Thyroid gland (tissue), 4 donors: Measurements from ENCODE around the gene ARHGAP35.

ENCODE experiments used
- POLR2A ChIP-seq, 2 donors: fragments of 450-650 bp; IDR thresholded peaks; one replicate each; pipeline ENCODE4 v1.6.1; 2017; ENCODE audit warnings: antibody characterized with exemption in 2 of 2, mild to moderate bottlenecking in 2 of 2, moderate library complexity in 1 of 2
- TF ChIP-seq, protein P1 (sequence below), 6 experiments: fragments of 200-600 bp in 3 of 6; fragments of 450-650 bp in 3 of 6; sonication (generic) in 3 of 6; IDR thresholded peaks; one replicate each; pipeline ENCODE4 v1.5.1; 2016 to 2019; ENCODE audit warnings: antibody characterized with exemption in 6 of 6, mild to moderate bottlenecking in 2 of 6, inconsistent platforms in 1 of 6, moderate library complexity in 1 of 6

DNA sequence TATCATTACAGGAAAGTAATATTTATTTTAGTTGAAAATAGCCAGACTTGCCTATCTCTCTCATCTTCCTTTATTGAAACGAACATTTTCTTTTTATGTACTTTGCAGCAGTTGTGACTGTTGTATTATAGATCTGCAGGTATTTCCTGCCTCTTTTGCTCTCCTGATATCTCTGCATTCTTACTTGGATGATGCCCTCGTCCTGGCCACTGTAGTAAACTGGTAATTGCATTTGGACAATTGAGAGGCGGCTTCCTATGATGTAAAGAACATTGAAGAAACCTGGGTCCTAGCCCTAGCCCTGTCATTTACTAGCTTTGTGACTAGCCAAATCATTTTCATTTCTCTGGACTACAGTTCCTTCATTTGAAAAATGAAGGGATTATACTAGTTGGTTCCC, 6.4 kb downstream of the ARHGAP35 start:
- TF ChIP-seq, protein P1, sequence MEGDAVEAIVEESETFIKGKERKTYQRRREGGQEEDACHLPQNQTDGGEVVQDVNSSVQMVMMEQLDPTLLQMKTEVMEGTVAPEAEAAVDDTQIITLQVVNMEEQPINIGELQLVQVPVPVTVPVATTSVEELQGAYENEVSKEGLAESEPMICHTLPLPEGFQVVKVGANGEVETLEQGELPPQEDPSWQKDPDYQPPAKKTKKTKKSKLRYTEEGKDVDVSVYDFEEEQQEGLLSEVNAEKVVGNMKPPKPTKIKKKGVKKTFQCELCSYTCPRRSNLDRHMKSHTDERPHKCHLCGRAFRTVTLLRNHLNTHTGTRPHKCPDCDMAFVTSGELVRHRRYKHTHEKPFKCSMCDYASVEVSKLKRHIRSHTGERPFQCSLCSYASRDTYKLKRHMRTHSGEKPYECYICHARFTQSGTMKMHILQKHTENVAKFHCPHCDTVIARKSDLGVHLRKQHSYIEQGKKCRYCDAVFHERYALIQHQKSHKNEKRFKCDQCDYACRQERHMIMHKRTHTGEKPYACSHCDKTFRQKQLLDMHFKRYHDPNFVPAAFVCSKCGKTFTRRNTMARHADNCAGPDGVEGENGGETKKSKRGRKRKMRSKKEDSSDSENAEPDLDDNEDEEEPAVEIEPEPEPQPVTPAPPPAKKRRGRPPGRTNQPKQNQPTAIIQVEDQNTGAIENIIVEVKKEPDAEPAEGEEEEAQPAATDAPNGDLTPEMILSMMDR (IDR thresholded peaks at IDR 0.05), result no peak
- TF ChIP-seq POLR2A (IDR thresholded peaks at IDR 0.05), result no peak
